Posterior vena cava (tissue), 2 donors: ENCODE measurements around the gene CD7. TPM values are rescaled to one million over a fixed set of nuclear protein-coding genes. Genes with fewer than 3 reads are reported as not detected.

Source experiments
- DNase-seq: peaks from one replicate; pipeline ENCODE4 v3.0.0-alpha.2; 2020; ENCODE audit warnings: low spot score
- intact Hi-C, 2 donors: fragments of 100-400 bp; cut with DNase I; formaldehyde crosslinking; loops; one replicate each; pipeline versions ENCODE4 v1.14.1 to v1.14.2; 2022 to 2023
- total RNA-seq, 2 donors: library from RNA; stranded (reverse); fragmentation: NEBNext Ultra II Directional; extraction: Animal tissue kit (Norgen Biotek cat#: 25700); gene quantifications; one replicate each; pipeline ENCODE4 v1.2.1, GENCODE V29; 2021
- donor health status: DM: yes; HTN: yes; CAD: no.
- donor health status: DM: yes; HTN: yes; CAD: no.

CD7 gene
- total RNA-seq, 2 donors from 2014 or later: 1.9 to 3.0 TPM

DNA sequence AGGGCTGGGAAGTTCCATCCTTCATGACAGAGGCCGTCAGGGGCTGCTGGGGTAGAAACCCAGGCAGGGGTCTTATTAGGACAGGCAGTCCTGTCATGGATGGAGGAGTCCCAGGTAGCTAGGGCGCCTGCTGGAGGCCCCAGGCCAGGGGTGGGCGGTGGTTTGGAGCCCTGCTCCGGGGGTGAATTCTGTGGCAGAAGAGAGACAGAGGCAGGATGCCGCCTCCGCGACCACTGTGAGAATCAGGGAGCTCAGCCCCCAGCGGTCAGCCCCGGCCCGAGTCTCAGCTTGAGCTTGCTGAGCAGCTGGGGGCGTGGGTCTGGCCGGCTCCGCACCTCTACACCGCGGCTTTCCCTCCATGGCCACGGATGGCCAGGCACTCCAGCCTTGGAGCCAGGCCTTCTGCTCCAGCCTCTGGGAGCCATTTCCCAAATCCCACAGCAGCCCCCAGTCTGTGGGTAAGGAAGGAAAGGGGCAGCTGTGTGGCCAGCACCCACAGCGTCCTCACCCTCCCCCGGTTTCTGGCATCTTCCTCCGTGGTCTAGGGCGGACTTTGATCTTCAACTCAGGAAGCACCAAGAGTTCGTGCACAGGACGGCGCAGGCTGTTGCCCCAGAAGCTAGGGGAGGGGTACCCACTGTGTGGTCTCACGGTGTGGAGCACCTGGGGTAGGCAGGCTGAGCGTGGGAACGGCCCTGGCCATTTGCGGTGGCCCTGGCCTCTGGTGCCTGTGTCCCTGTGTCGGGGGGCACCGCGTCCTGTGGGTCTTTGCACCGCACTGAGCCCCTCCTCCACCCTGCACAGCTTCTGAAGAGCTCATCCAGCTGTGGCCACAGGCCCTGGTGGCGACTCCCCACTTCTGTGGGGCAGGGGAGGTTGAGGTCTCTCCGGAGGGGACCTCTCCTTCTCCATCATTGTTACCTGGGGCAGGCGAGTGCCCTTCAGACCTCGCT is 14.1 kb downstream of the CD7 start:
- intact Hi-C loops: no loop called here
- no peak for DNase-seq

DNA sequence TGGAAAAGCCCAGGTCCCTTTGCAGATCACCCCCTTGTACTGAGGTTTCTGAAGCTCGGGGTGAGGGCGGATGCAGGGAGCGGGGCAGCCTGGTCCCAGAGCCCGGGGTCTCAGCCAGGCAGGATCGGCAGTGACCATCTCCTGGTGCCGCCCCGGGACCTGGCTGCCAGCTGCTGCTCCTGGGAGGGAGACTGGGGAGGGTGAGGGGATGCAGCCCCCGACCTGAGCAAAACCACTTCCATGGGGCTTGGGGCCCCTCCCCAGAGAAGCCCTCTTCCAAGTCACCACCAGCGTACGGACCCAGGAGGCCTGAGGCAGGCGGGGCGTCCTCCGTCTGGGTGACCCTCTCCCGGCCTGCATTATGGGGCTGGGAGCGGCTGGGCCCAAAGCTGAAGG is 14.8 kb downstream of the CD7 start:
- no peak for DNase-seq
- intact Hi-C loops: no loop called here

DNA sequence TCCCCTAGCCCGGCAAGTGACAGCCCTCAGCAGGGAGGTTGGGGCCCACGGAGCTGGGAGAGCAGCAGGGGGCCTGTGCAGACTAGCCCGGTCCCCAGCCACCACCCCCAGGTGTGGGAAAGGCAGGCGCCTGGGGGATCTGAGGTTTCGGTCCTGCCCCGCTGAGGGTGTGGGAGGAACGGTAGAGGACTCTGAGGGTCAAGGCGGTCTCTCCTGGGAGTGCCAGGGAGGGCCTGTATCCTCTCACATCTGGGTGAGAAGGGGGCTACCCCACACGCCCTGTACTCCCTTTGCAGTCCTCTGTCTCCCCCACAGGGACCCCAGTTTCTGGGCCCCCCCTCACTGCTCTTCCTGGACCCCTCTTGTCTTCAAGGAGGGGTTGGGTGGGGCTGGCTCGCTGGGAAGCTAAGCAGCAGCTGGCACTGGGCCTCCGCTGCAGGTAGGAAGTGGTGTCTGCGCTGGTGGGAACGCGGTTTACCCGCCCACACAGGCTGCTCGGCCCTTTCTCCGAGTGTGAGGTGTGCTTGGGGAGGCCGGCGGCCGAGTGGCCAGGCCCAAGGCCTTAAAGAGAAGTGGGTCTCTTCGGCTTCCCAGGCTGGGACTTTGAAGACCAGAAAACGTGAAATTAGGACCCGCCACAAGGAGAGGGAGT is 15.4 kb downstream of the CD7 start:
- intact Hi-C loops: no loop called here
- DNase-seq: no peak

DNA sequence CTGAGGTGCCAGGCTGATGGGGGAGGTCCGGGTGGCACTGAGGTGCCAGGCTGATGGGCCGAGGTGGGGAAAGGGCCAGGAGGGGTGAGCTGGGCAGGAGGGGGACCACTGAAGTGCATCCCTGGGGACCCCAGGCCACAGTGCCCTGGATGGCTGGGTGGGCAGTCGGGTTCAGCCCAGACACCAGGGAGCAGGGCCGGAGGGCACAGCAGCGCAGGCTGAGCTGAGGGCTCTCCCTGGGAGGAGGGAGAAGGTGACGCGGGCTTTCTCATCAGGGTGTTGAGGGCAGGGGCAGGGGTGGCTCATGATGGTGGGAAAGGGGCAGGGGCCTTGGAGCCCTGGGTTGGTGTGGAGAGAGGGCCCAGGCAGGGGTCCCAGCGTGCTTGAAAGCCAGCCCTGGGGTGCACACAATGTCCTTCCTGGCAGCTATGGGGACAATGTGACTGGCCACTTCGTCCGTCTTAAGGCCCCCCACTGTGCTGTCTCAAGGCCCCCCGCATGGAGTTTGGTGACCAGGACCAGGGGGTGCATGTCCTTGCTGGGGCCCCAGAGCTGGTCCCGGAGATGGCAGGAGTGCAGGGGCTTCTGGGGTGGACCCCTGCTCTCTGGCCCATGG is 16.0 kb downstream of the CD7 start:
- intact Hi-C loops: no loop called here
- DNase-seq: no peak

DNA sequence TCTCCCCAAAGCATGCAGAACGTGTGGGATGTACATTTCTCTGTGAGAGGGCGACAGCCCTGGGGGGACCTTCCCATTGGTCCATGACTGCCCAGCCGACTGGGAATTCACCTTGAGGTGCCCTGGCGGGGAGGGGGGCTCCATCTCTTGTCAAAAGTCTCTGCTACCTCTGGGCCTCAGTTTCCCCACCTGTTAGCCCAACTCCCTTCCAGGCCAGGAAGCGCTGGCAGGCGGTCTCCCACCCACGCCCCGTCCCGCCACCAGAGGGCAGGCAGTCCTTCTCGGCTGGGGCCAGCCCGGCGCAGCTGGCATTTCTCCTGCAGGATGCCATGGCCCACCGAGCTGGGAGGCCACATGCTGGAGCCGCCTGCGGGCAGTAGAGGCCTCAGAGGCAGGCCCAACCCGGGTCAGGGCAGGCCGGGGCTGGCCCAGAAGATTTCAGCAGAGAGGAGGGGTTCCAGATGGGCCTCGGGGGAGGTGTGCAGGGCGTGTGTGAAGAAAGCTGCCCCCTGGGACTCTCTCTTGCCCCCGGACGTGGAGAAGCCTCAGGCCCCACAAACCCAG is 16.6 kb downstream of the CD7 start:
- intact Hi-C loops: no loop called here
- peak; percentile 92 for DNase-seq

DNA sequence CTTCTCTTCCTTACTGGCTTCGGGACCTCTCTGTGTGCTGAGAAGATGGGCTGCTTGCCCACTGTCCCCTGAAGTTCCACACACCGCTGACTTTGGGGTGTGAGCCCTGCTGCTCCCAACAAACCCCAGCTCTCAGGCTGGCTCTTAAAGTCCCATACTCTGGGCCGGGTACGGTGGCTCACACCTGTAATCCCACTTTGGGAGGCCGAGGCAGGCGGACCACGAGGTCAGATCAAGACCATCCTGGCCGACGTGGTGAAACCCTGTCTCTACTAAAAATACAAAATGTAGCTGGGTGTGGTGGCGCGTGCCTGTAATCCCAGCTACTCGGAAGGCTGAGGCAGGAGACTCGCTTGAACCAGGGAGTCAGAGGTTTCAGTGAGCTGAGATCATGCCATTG is 17.2 kb downstream of the CD7 start:
- DNase-seq: no peak
- intact Hi-C loops: no loop called here

DNA sequence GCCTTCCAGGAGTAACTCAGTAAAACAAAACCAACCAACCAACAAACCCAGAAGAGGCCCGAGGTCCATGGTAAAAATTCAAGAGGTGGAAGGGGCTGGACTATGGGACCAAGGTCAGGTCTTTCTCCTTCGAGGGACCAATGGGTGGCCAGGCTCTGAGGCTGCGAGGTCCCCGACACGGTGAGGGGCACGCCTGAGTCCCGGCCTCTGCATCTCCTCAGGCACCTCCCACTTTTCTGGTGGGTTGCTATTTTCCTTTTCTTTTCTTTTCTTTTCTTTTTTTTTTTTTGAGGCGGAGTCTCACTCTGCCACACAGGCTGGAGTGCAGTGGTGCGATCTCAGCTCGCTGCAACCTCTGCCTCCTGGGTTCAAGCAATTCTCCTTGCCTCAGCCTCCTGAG is 18.0 kb downstream of the CD7 start:
- intact Hi-C loops: loop anchor here in 1 of 2 donors (5.0 kb wide), 1 partner anchor 962 kb away; no protein-coding TSS in a partner anchor
- DNase-seq: no peak

DNA sequence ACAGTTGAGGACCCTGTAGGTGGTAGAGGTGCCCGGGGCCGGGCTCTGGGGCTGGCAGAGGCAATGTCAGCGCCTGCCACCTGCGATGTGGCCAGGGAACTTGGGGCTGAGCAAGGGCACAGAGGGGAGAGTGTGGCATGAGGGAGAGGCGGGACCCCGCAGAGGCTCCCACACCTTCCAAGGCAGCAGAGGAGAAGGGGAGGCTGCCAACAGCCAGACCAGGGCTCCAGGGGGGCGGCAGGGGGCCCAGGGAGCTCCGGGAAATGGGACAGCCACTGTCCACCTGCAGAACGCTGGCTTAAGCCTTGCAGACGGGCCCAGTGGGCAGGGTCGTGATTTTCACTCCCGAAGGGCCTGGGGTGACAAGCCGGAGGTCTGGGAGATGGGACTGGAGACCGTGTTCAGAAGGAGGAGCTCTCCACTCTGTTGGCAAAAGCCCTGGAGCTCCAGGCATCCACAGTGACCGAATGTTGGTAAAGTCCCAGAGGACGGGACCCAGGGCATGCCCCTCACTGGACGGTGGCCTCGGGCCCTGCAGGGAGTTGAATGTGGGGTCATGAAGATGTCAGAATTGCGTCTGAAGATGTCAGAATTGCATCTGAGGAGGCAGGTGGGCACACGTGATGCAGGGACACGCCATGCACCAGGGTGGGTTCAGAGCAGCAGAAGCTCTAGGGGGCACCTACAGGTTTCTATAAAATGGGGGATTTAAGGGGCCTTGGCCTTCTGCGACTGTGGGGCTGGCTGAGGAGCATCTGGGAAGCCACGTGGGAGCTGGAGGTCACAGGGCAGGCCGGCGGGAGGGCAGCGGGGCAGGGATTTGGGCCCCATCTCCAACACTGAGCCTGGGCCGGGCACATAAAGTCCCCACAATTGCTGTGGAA is 18.6 kb downstream of the CD7 start:
- DNase-seq: no peak
- intact Hi-C loops: loop anchor here in 1 of 2 donors (5.0 kb wide), 1 partner anchor 961 kb away; no protein-coding TSS in a partner anchor

DNA sequence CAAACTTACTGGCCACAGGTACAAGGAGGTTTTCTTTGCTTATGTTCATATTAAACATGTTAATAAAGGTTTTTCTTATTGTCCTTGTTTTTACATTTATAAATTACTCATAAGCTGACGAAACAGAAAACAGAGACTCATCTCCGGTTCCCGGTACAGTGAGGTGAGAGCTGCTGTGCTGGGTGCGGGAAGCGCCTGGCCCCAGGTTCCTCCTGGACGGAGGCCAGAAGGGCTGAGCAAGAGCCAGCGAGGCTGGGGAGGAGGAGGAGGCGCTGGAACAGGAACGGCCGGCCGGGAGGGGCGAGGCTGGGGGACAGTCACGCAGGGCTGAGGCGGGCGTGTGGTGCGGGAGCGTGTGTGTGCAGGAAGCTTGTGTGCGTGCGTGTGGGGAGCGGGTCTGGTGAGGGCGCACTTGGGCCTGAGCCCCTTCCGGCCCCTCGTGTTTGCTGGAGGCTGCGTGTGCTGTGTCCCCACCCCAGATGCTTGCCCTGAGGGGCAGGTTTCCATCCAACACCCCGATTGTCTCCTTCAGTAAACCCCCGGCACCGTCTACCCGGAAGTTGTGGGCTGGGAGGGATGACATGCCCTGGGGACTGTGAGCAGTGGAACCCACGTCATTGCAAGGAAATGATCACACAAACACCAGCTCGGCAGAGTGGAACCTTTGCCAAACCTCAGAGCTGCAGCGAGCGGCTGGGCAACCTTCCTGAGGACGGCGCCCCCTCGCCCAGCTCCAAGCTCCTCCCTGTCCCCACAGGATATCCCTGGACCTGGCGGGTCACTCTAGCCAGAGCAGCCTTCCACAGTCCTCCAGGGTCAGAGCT is 19.5 kb downstream of the CD7 start:
- peak; percentile 97 for DNase-seq
- intact Hi-C loops: loop anchor here in 1 of 2 donors (5.0 kb wide), 1 partner anchor 961 kb away; no protein-coding TSS in a partner anchor

DNA sequence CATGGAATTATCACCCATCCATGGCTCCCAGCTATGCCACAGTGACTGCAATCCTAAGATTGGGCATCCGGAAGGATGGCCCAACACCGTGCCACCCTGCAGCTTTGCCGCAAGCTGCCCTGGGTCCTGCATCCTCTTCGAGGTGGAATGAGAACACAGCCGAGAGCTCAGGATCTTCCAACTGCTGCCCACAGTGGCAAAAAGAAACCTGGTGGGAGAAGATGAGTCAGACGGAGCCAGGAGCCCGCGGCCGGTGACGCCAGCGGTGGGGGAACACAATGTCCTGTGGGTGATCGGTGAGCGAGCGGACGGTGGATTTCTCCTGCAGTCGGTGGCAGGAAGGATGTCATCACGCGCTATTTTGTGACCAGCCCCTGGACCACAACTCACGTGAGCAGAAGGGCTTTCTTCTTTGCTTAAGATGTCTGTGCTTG is 20.1 kb downstream of the CD7 start:
- intact Hi-C loops: loop anchor here in 1 of 2 donors (5.0 kb wide), 1 partner anchor 960 kb away; no protein-coding TSS in a partner anchor
- DNase-seq: peak; percentile 97

DNA sequence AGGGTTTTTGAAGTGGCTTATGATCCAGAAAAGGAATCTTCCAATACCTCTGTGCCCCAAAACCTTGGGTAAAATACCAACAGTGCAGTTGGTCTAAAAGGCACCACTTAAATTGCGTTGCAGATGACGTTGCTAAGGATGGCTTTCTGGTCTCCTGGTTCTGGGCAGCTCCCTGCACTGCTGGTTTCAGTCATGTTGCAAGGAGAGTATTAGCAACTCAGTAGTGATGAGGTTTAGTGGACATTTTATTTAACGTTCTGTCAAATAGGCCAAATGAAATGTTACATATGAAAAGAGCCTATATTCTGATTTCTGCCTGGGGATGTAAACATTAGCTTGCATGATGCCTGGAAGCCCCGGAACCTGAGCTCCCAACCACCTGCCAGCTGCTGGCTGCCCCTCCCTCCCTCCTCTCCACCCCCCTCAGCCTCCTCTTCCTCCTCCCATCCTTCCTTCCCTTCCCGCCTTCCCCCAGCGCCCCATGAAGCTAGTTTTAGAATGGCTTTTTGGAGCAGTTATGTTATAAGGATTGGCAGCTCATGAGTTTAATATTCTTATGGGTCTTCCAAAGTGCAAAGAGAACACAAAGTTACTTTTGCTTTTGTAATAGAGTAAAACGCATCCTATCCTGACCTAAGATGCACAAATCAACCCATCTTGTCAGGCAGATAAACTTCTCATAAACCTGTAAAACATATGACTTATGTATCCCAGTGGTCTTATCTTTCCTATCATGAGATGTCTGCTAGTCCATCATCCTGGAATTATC is 20.7 kb downstream of the CD7 start:
- intact Hi-C loops: loop anchor here in 1 of 2 donors (5.0 kb wide), 1 partner anchor 959 kb away; no protein-coding TSS in a partner anchor
- DNase-seq: no peak

DNA sequence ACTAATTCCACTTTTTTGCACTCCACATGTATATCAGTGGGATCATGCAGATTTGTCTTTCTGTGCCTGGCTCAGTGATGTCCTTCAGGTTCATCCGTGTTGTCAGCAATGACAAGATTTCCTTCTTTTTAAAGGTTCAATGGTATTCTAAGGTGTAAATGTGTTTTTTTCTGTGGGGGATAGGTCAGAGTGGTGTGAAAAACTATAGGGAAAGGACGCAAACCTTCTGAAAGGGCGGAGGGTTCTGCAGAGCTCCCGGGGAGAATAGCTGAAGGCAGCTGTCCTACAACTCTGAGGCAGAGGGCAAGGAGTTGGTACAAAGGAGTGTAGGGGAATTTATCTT is 22.0 kb downstream of the CD7 start:
- intact Hi-C loops: loop anchor here in 1 of 2 donors (5.0 kb wide), 1 partner anchor 958 kb away; no protein-coding TSS in a partner anchor
- no peak for DNase-seq

DNA sequence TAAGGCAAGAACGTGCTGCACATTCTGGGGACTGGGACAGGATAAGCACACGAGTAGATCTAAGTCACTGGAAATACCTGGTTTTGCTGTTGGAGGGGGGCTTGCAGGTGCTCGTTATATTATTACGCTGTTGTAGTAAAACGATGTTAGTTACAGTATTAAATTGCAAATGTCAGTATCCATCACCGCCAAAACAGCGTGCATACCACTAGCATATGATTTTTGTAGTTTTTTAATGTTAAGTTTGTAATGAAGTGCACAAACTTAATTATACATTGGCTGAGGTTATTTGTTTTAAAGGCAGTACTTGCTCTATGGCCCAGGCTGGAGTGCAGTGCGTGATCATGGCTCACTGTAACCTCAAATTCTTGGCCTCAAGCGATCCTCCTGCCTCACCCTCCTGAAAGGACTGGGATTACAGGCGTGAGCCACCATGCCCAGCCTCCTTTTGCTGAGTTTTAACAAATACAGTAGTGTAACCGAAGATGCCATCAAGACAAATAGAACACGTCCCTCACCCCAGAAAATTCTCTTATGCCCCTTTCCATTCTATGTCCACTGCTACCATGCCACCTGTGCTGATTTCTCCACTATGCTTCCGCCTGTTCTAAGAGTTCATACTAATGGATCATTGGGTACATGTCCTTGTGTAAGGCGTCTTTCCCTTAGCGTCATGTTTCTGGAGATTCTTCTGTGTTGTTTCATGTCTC is 23.2 kb downstream of the CD7 start:
- DNase-seq: no peak
- intact Hi-C loops: no loop called here

DNA sequence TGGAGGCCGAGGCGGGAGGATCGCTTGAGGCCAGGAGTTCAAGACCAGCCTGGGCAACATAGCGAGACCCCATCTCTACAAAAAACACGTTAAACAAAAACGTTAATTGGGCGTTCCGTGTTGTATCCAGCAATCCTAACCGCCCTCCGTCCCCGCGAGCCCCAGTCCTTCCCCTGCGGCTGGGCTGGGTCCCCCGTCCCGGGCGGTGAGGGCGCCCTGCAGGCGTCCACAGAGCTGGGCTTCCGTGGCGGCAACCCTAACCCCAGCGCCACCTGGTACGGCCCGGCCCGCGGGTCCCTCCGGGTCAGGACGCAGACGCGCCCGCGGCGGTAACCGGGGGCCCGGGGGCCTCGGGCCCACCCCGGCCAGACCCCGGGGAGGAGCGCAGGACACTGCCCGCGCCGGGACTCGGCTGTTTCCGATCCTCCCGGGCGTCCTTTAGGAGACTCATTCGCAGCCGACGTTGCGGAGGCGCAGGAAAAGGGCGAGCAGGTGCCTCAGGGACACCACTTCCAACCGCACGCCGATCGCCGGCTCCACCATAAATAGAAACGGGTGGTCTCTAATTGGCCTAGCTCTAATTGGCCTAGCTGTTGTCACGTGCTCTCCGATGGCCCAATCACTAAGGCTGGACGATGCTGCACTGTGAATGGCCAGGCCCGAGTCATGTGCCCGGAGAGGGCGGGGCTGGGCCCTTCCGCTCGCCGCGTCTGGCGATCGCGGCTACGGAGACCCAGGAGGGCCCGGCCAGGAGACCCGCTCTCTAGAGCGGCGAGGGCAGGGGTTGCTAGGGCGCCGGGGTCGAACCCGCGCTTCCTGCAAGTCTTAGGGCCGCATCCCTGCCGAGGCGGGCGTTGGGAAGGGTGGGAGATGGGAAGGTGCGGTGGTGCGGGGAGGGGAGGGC is 24.9 kb downstream of the CD7 start:
- intact Hi-C loops: no loop called here
- peak; percentile 98 for DNase-seq

DNA sequence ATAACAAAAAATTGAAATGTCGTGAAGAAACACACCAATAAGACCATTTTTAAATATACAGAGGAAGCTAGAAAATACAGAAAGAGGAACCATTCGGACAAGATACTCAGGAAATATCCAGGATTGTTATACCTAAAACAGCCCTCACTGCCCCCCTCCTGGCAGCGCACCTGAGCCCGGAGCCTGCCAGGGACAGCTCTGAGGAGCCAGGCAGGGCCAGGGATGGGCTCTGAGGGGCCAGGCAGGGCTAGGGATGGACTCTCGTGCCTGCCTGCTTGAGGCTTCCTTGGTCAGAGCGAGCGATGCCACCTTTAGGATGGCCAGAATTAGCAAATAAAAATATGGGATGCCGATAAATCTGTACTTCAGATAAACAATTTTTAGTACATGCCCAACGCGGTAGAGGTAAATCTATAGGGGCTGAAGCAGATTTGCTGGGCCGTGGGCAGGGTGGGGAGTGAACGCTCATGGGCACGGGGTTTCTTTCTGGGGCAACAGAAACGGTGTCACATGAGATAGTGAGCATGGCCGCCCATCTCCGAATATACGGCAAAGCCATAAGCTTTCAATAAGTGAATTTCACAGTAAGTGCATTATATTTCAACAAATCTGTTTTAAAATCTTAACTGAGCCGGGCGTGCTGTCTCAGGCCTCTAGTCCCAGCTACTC is 25.7 kb downstream of the CD7 start:
- intact Hi-C loops: no loop called here
- no peak for DNase-seq
